ENCODE data around the gene TM6SF1. TPM values are rescaled to one million over a fixed set of nuclear protein-coding genes. Genes with fewer than 3 reads are reported as not detected.
A peak's percentile ranks its signal among the peaks of the same experiment; 100 is the strongest.

TM6SF1 gene
- total RNA-seq, 1 donor from 2014 or later = not detected

GRCh38 chr15:83064859-83065258 lies 42.6 kb upstream of the TM6SF1 start:
- TF ChIP-seq CTCF (IDR thresholded peaks at IDR 0.05; ENCODE audit: unreplicated experiment) = no peak
- no peak for DNase-seq (ENCODE audit: low spot score, unreplicated experiment)
- no peaks in the 10 kb centered on the region for H3K9me3 Mint-ChIP-seq (ENCODE audit: low read depth)
- no peaks in the 10 kb centered on the region for H3K27me3 Mint-ChIP-seq
- H3K4me1 Mint-ChIP-seq (ENCODE audit: low read depth) = peaks cover 18% of the 10 kb centered on the region
- peak overlapping the region; percentile 81 for H3K4me3 Mint-ChIP-seq (ENCODE audit: low read depth)
- H3K36me3 Mint-ChIP-seq (ENCODE audit: insufficient read depth) = no peaks in the 10 kb centered on the region
- H3K27ac Mint-ChIP-seq = no peak overlapping the region

- DNase-seq (ENCODE audit: low spot score, unreplicated experiment) = no peak
- Mint-ChIP-seq H3K9me3 (ENCODE audit: low read depth) (no peaks in the 10 kb centered on the region), H3K27me3 (no peaks in the 10 kb centered on the region), H3K4me3 (ENCODE audit: low read depth) (peak overlapping the region; percentile 81), H3K27ac (peak overlapping the region; percentile 2), H3K36me3 (ENCODE audit: insufficient read depth) (no peaks in the 10 kb centered on the region), H3K4me1 (ENCODE audit: low read depth) (peaks cover 18% of the 10 kb centered on the region)
- TF ChIP-seq CTCF (IDR thresholded peaks at IDR 0.05; ENCODE audit: unreplicated experiment) = no peak
Observed at GRCh38 chr15:83065431-83065830, 42.0 kb upstream of the TM6SF1 start.

GRCh38 chr15:83066034-83066733 lies 41.3 kb upstream of the TM6SF1 start:
- no peak for TF ChIP-seq CTCF (IDR thresholded peaks at IDR 0.05; ENCODE audit: unreplicated experiment)
- Mint-ChIP-seq H3K27me3 (no peaks in the 10 kb centered on the region), H3K36me3 (ENCODE audit: insufficient read depth) (no peaks in the 10 kb centered on the region), H3K27ac (peak overlapping the region; percentile 2), H3K4me3 (ENCODE audit: low read depth) (peak overlapping the region; percentile 81), H3K9me3 (ENCODE audit: low read depth) (no peaks in the 10 kb centered on the region), H3K4me1 (ENCODE audit: low read depth) (peaks cover 18% of the 10 kb centered on the region)
- DNase-seq (ENCODE audit: low spot score, unreplicated experiment) = no peak

GRCh38 chr15:83066734-83067637 lies 40.5 kb upstream of the TM6SF1 start, which contains the start of gene BTBD1:
Gene BTBD1, minus strand, starts transcription at chr15:83067252. Its CDS starts 101 bp downstream, at chr15:83067151.
- Mint-ChIP-seq H3K9me3 (ENCODE audit: low read depth) (no peaks in the 10 kb centered on the region), H3K27ac (peak within 1 kb of the TSS; percentile 69), H3K4me3 (ENCODE audit: low read depth) (peak within 1 kb of the TSS; percentile 81), H3K4me1 (ENCODE audit: low read depth) (peaks cover 18% of the 10 kb centered on the region), H3K36me3 (ENCODE audit: insufficient read depth) (no peaks in the 10 kb centered on the region), H3K27me3 (no peaks in the 10 kb centered on the region)
- no peak for TF ChIP-seq CTCF (IDR thresholded peaks at IDR 0.05; ENCODE audit: unreplicated experiment)
- DNase-seq (ENCODE audit: low spot score, unreplicated experiment) = peak; percentile 70

GRCh38 chr15:83067638-83067962 lies 39.8 kb upstream of the TM6SF1 start:
- H3K4me3 Mint-ChIP-seq (ENCODE audit: low read depth) = peak overlapping the region; percentile 81
- H3K9me3 Mint-ChIP-seq (ENCODE audit: low read depth) = peaks cover 2% of the 10 kb centered on the region
- H3K27ac Mint-ChIP-seq = peak overlapping the region; percentile 69

More at GRCh38 chr15:83067638-83067962, 39.8 kb upstream of the TM6SF1 start:
- DNase-seq (ENCODE audit: low spot score, unreplicated experiment) = no peak
- H3K36me3 Mint-ChIP-seq (ENCODE audit: insufficient read depth) = no peaks in the 10 kb centered on the region
- TF ChIP-seq CTCF (IDR thresholded peaks at IDR 0.05; ENCODE audit: unreplicated experiment) = no peak
- peaks cover 18% of the 10 kb centered on the region for H3K4me1 Mint-ChIP-seq (ENCODE audit: low read depth)
- no peaks in the 10 kb centered on the region for H3K27me3 Mint-ChIP-seq
